Measurements from ENCODE around the gene PRR7. TPM values are rescaled to one million over a fixed set of nuclear protein-coding genes. Genes with fewer than 3 reads are reported as not detected.

PRR7 gene
- total and polyA plus RNA-seq, 2 of the 4 experiments (the other 2 are of a cell fraction) = 1.1 to 10.1 TPM

Other genes with a start within 250 kb of the PRR7 start
- 15.6 and 18.5 TPM in 2 replicates for gene RAB24, start 143.1 kb upstream of the PRR7 start, total RNA-seq (2012; rRNA removed)
- gene RAB24, start 143.1 kb upstream of the PRR7 start, polyA plus RNA-seq (2012; rRNA removed) = 60.8 and 71.1 TPM in 2 replicates
- 115 and 116 TPM in 2 replicates for gene PRELID1, start 143.0 kb upstream of the PRR7 start, total RNA-seq (2012; rRNA removed)
- 239 and 277 TPM in 2 replicates for gene PRELID1, start 143.0 kb upstream of the PRR7 start, polyA plus RNA-seq (2012; rRNA removed)
- gene MXD3, start 134.9 kb upstream of the PRR7 start, total RNA-seq (2012; rRNA removed) = 5.6 and 7.3 TPM in 2 replicates
- gene MXD3, start 134.9 kb upstream of the PRR7 start, polyA plus RNA-seq (2012; rRNA removed) = 12.9 and 14.5 TPM in 2 replicates
- 164 and 303 TPM in 2 replicates for gene LMAN2, start 95.1 kb upstream of the PRR7 start, total RNA-seq (2012; rRNA removed)
- gene LMAN2, start 95.1 kb upstream of the PRR7 start, polyA plus RNA-seq (2012; rRNA removed) = 251 and 253 TPM in 2 replicates
- 1.1 TPM in 2 replicates for gene RGS14, start 88.9 kb upstream of the PRR7 start, total RNA-seq (2012; rRNA removed)
- gene RGS14, start 88.9 kb upstream of the PRR7 start, polyA plus RNA-seq (2012; rRNA removed) = 6.5 and 7.6 TPM in 2 replicates
- gene SLC34A1, start 62.4 kb upstream of the PRR7 start, total RNA-seq (2012; rRNA removed) = not detected in 2 replicates
- gene SLC34A1, start 62.4 kb upstream of the PRR7 start, polyA plus RNA-seq (2012; rRNA removed) = not detected in 2 replicates
- gene PFN3, start 46.2 kb upstream of the PRR7 start, total RNA-seq (2012; rRNA removed) = not detected in 2 replicates
- not detected in 2 replicates for gene PFN3, start 46.2 kb upstream of the PRR7 start, polyA plus RNA-seq (2012; rRNA removed)
- gene F12, start 37.2 kb upstream of the PRR7 start, total RNA-seq (2012; rRNA removed) = 0.36 and 0.56 TPM in 2 replicates
- 1.2 and 1.4 TPM in 2 replicates for gene F12, start 37.2 kb upstream of the PRR7 start, polyA plus RNA-seq (2012; rRNA removed)
- gene GRK6, start 20.1 kb upstream of the PRR7 start, total RNA-seq (2012; rRNA removed) = 30.1 and 35.0 TPM in 2 replicates
- gene GRK6, start 20.1 kb upstream of the PRR7 start, polyA plus RNA-seq (2012; rRNA removed) = 25.3 and 30.1 TPM in 2 replicates
- gene DBN1, start 26.8 kb downstream of the PRR7 start, total RNA-seq (2012; rRNA removed) = 122 and 212 TPM in 2 replicates
- 187 and 235 TPM in 2 replicates for gene DBN1, start 26.8 kb downstream of the PRR7 start, polyA plus RNA-seq (2012; rRNA removed)
- gene PDLIM7, start 50.8 kb downstream of the PRR7 start, total RNA-seq (2012; rRNA removed) = 70.4 and 72.5 TPM in 2 replicates
- gene PDLIM7, start 50.8 kb downstream of the PRR7 start, polyA plus RNA-seq (2012; rRNA removed) = 534 and 574 TPM in 2 replicates
- 0.54 and 0.56 TPM in 2 replicates for gene DOK3, start 63.0 kb downstream of the PRR7 start, total RNA-seq (2012; rRNA removed)
- 3.6 and 3.9 TPM in 2 replicates for gene DOK3, start 63.0 kb downstream of the PRR7 start, polyA plus RNA-seq (2012; rRNA removed)
- gene DDX41, start 70.1 kb downstream of the PRR7 start, total RNA-seq (2012; rRNA removed) = 130 and 141 TPM in 2 replicates
- 160 and 170 TPM in 2 replicates for gene DDX41, start 70.1 kb downstream of the PRR7 start, polyA plus RNA-seq (2012; rRNA removed)
- 8.1 and 9.5 TPM in 2 replicates for gene FAM193B, start 107.7 kb downstream of the PRR7 start, total RNA-seq (2012; rRNA removed)
- 51.4 and 52.2 TPM in 2 replicates for gene FAM193B, start 107.7 kb downstream of the PRR7 start, polyA plus RNA-seq (2012; rRNA removed)
- gene TMED9, start 145.4 kb downstream of the PRR7 start, total RNA-seq (2012; rRNA removed) = 123 and 142 TPM in 2 replicates
- gene TMED9, start 145.4 kb downstream of the PRR7 start, polyA plus RNA-seq (2012; rRNA removed) = 269 and 357 TPM in 2 replicates
- gene B4GALT7, start 153.3 kb downstream of the PRR7 start, total RNA-seq (2012; rRNA removed) = 28.6 and 29.2 TPM in 2 replicates
- gene B4GALT7, start 153.3 kb downstream of the PRR7 start, polyA plus RNA-seq (2012; rRNA removed) = 79.6 and 80.5 TPM in 2 replicates

All from IMR-90 (cell line).